ENCODE results near the gene KRT33A. TPM values are rescaled to one million over a fixed set of nuclear protein-coding genes. Genes with fewer than 3 reads are reported as not detected.

KRT33A gene
- total RNA-seq, 1 donor from 2014 or later, result not detected

DNA sequence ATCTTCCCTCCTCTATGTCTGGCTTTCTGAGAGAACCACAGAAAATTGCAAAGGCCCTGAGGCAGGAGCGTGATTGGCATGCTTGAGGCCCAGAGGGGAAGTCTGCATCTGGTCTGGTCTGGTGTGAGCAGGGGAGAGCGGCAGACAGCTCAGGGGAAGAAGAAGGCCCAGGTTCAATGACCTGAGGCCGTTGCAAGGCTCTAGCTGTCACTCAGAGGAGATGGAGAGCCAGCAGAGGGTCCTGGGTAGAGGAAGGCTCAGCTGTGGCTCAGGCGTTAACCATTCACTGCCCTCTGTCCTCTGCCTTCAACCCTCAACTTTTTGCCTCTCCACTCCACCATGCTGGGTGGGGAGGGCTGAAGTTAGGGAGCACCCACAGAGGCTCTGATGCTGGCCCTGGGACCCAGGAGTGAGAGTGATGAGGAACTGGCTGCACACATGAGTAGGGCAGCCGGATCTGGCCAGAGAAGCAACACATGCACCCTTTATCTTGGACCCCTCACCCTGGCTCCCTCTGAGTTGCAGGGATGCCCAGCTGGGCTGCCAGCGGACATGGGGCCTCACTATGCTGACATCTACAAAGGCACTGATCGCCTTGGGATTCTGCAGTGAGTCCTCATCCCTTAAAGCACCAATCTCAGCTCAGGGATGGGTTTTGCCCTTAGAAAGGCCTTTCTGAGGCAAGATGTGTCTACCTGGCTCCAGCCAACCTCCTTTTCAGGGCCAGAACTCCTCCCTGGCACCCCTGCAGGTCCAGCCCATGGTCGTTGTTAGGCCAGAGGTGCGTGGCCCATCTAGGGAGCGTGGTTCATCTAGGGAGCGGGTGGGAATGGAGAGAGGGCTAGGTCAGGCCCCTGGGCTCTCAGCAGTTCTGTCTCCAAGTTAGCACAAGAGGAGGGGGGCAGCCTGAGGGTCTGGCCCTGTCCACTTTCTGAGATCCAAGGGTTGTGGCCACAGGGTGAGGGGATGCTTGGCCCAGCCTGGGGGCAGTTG, 27.4 kb downstream of the KRT33A start:
- TF ChIP-seq, protein P1, sequence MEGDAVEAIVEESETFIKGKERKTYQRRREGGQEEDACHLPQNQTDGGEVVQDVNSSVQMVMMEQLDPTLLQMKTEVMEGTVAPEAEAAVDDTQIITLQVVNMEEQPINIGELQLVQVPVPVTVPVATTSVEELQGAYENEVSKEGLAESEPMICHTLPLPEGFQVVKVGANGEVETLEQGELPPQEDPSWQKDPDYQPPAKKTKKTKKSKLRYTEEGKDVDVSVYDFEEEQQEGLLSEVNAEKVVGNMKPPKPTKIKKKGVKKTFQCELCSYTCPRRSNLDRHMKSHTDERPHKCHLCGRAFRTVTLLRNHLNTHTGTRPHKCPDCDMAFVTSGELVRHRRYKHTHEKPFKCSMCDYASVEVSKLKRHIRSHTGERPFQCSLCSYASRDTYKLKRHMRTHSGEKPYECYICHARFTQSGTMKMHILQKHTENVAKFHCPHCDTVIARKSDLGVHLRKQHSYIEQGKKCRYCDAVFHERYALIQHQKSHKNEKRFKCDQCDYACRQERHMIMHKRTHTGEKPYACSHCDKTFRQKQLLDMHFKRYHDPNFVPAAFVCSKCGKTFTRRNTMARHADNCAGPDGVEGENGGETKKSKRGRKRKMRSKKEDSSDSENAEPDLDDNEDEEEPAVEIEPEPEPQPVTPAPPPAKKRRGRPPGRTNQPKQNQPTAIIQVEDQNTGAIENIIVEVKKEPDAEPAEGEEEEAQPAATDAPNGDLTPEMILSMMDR (IDR thresholded peaks at IDR 0.05; ENCODE audit: borderline replicate concordance), result no peak
- no peak overlapping the region for H3K4me3 ChIP-seq
- peaks cover 18% of the 10 kb centered on the region for H3K9me3 ChIP-seq (replicated peaks)
- intact Hi-C loops (cut with micrococcal nuclease), result no loop called here
- H3K27ac ChIP-seq (replicated peaks), result no peak overlapping the region
- H3K4me1 ChIP-seq, result no peaks in the 10 kb centered on the region
- no peaks in the 10 kb centered on the region for H3K36me3 ChIP-seq
- peaks cover 30% of the 10 kb centered on the region for H3K27me3 ChIP-seq (ENCODE audit: low read depth)
- DNase-seq, result no peak

DNA sequence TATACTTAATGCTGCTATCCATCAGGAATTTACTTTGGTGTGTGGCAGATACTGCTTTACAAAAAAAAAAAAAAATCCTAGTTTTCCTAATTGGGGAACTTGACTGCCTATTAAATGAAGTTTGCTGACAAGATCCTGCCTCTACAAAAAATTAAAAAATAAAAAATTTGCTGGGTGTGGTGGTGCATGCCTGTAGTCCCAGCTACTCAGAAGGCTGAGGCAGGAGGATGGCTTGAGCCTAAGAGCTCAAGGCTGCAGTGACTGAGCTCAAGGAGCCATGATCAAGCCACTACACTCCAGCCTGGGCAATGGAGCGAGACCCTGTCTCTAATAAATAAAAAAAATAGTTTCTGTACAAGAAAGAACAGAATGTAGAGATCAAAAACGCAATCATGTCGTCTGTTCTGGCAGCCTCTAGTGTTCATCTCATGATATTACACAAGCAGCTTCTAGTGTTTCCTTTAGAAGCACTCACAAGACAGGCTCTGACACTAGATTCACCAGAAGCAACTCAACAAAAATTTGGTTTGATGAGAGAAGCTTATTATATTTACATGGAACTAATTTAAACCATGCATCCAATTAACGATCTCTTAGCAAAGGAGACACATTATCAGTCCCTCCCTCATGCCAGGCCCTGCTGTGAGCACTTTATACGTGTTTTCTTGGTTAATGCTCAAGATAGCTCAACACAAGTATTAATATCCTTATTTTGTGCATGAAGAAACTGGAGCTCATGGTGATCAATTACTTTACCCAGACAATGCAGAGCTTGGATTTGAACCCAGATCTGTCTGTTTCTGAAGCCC, 28.3 kb downstream of the KRT33A start:
- DNase-seq, result no peak
- intact Hi-C loops (cut with micrococcal nuclease), result no loop called here
- no peak overlapping the region for H3K4me3 ChIP-seq
- no peaks in the 10 kb centered on the region for H3K36me3 ChIP-seq
- H3K27ac ChIP-seq (replicated peaks), result no peak overlapping the region
- H3K9me3 ChIP-seq (replicated peaks), result peaks cover 18% of the 10 kb centered on the region
- TF ChIP-seq, protein P1 (IDR thresholded peaks at IDR 0.05; ENCODE audit: borderline replicate concordance), result peak; percentile 71
- no peaks in the 10 kb centered on the region for H3K4me1 ChIP-seq
- H3K27me3 ChIP-seq (ENCODE audit: low read depth), result peaks cover 21% of the 10 kb centered on the region

DNA sequence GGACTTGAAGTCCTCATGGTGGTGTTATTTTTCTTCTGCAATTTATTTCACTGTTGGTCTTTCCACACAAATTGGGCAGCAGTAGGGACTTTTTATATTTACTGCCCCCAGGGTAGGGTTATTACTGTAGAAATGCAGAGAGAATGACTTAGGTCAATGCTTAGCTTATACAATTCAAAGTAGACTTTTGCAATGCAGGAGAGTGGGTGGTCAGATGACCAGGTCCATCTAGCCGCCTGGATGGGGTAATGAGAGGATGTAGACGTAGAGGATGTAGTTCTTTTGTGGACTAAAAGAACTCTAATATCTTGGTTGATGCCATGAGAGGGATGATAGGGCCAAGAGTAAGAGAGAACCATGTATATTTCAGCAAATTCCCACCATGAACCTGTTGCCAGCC, 32.4 kb downstream of the KRT33A start:
- no peak overlapping the region for H3K27ac ChIP-seq (replicated peaks)
- DNase-seq, result no peak
- peaks cover 38% of the 10 kb centered on the region for H3K27me3 ChIP-seq (ENCODE audit: low read depth)
- intact Hi-C loops (cut with micrococcal nuclease), result no loop called here
- no peaks in the 10 kb centered on the region for H3K4me1 ChIP-seq
- H3K9me3 ChIP-seq (replicated peaks), result peaks cover 18% of the 10 kb centered on the region
- no peaks in the 10 kb centered on the region for H3K36me3 ChIP-seq
- no peak overlapping the region for H3K4me3 ChIP-seq
- TF ChIP-seq, protein P1 (IDR thresholded peaks at IDR 0.05; ENCODE audit: borderline replicate concordance), result no peak

DNA sequence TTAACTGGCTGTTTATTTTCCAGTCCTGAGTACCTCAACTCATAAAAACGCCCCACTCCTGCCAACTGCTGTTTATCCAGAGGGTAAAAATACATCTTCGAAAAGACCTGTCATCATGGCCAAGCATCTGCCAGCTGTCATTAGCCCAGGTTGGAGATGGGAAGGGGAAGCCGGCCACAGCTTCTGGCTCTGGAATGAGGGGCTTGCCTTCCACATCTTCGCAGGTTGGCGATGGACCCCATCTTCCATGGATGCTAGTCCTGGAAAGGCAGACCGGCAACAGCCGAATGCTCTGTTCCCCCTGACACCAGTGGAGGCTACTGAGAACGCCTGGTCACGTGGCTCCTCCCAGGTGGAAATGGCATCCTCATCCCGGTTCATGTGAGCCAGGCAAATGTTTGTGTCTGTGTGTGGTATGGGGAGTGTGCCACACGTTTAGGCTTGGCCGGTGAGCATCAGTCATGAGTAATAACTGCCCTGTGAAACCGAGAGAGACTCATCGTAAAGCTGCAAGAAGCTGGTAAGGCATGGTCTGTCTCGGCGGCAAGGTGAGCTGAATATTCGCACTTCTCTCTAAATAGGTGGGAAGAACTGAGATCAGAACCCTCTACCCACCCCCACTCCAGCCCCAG, 34.7 kb downstream of the KRT33A start:
- H3K4me1 ChIP-seq, result no peaks in the 10 kb centered on the region
- intact Hi-C loops (cut with micrococcal nuclease), result no loop called here
- TF ChIP-seq, protein P1 (IDR thresholded peaks at IDR 0.05; ENCODE audit: borderline replicate concordance), result no peak
- peaks cover 18% of the 10 kb centered on the region for H3K9me3 ChIP-seq (replicated peaks)
- DNase-seq, result no peak
- peaks cover 59% of the 10 kb centered on the region for H3K27me3 ChIP-seq (ENCODE audit: low read depth)
- H3K27ac ChIP-seq (replicated peaks), result no peak overlapping the region
- no peak overlapping the region for H3K4me3 ChIP-seq
- no peaks in the 10 kb centered on the region for H3K36me3 ChIP-seq

DNA sequence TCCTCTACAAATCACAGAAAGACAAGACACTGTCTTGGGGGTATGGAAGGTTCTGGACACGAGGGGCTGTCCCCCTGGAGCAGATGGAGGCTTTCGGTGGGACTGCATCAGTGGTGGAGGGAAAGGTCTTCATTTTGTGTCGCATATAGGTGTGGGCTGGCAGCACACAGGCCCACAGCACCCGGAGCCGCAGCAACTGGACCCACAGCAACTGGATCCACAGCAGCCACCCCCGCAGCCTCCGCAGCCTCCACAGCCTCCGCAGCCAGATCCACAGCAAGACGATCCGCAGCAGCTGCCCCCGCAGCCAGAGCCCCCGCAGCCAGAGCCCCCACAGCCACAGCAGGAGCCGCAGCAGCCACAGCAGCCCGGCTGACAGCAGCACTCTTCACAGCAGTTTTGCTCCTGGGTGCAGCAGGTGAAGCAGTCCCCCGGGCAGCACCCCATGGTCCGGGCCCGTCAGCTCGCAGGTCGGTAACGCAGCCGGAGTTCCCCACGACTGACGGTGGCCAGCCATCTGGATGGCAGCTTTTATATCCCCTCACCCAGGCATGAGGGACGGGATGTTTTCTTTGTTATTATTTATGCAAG, 35.3 kb downstream of the KRT33A start, which contains the start of gene KRTAP17-1:
KRTAP17-1 (minus strand) TSS at position 507 of the 591 bp plus-strand sequence; CDS start at position 447, 60 bp downstream.
- DNase-seq, result no peak
- intact Hi-C loops (cut with micrococcal nuclease), result no loop called here
- TF ChIP-seq, protein P1 (IDR thresholded peaks at IDR 0.05; ENCODE audit: borderline replicate concordance), result no peak

More for the DNA sequence above, 35.3 kb downstream of the KRT33A start, which contains the start of gene KRTAP17-1:
- Histone ChIP-seq H3K36me3 (no peaks in the 10 kb centered on the region), H3K27me3 (ENCODE audit: low read depth) (peaks cover 63% of the 10 kb centered on the region), H3K9me3 (replicated peaks) (peaks cover 13% of the 10 kb centered on the region), H3K4me1 (no peaks in the 10 kb centered on the region), H3K27ac (replicated peaks) (no peak within 1 kb of the TSS), H3K4me3 (no peak within 1 kb of the TSS)

Data from left ventricle myocardium inferior (tissue), 1 donor.